MCF 10A (cell line): ENCODE results near the gene ASH1L. TPM values are rescaled to one million over a fixed set of nuclear protein-coding genes. Genes with fewer than 3 reads are reported as not detected.

Experiments
- BruUV-seq: library from RNA; stranded (reverse); fragments of 400-500 nt; replicated peaks from 2 replicates; lab custom pipeline; 2021; lab: Mats Ljungman, UMichigan
- CTCF ChIA-PET: fragments of 300-600 bp; sonication (Branson Sonifier 250); formaldehyde crosslinking; extraction: SDS; loops from one replicate; lab custom pipeline; 2021; ENCODE audit warnings: antibody characterized with exemption, inconsistent platforms; lab: Yijun Ruan, JAX
- POLR2A ChIA-PET: fragments of 300-600, 350-650 bp; sonication (Branson Sonifier 250); formaldehyde crosslinking; extraction: SDS; loops from one replicate; lab custom pipeline; 2020; ENCODE audit warnings: antibody characterized with exemption, inconsistent platforms; lab: Yijun Ruan, JAX
- DNase-seq: peaks from one replicate; pipeline ENCODE4 v3.0.0-alpha.2; 2018; ENCODE audit not compliant: unreplicated experiment
- H3K27ac Mint-ChIP-seq: one replicate; pipeline ENCODE4 v1.8.0; 2022; ENCODE audit warnings: mild to moderate bottlenecking, low read depth, mixed read lengths; ENCODE audit not compliant: unreplicated experiment
- H3K27me3 Mint-ChIP-seq: one replicate; pipeline ENCODE4 v1.8.0; 2022; ENCODE audit warnings: mixed read lengths; ENCODE audit not compliant: insufficient read depth, unreplicated experiment
- H3K36me3 Mint-ChIP-seq: one replicate; pipeline ENCODE4 v1.8.0; 2022; ENCODE audit warnings: mild to moderate bottlenecking, moderate library complexity, mixed read lengths; ENCODE audit not compliant: insufficient read depth, unreplicated experiment
- H3K4me1 Mint-ChIP-seq: one replicate; pipeline ENCODE4 v1.8.0; 2022; ENCODE audit warnings: mixed read lengths; ENCODE audit not compliant: insufficient read depth, unreplicated experiment
- H3K4me3 Mint-ChIP-seq: one replicate; pipeline ENCODE4 v1.8.0; 2022; ENCODE audit warnings: mild to moderate bottlenecking, moderate library complexity, mixed read lengths; ENCODE audit not compliant: unreplicated experiment
- H3K9me3 Mint-ChIP-seq: one replicate; pipeline ENCODE4 v1.8.0; 2022; ENCODE audit warnings: mixed read lengths; ENCODE audit not compliant: unreplicated experiment
- CTCF ChIP-seq: fragments of 200-600 bp; IDR thresholded peaks from one replicate; pipeline ENCODE4 v1.8.0; 2022; ENCODE audit warnings: antibody characterized with exemption, mild to moderate bottlenecking; ENCODE audit not compliant: unreplicated experiment
- intact Hi-C: fragments of 100-400 bp; cut with micrococcal nuclease; formaldehyde crosslinking; loops from 2 replicates; pipeline ENCODE4 v1.14.1; 2022
- total RNA-seq: library from RNA; stranded (reverse); gene quantifications from 2 replicates; pipeline ENCODE4 v1.2.3, GENCODE V29; 2022

Gene ASH1L
- total RNA-seq, 1 experiment from 2014 or later: 59.1 TPM

GRCh38 chr1:155326020-155326526 lies 236.5 kb downstream of the ASH1L start:
- POLR2A ChIA-PET: interaction anchor here (0.6 to 10.5 kb wide), 4 partner anchors 15 to 75 kb away, joined by 4 to 103 read pairs (median 4); partner anchors contain the start of gene FDPS
- CTCF ChIA-PET: interaction anchor here (1.2 to 1.4 kb wide), 2 partner anchors 50 to 76 kb away, joined by 4 to 5 read pairs; no protein-coding TSS in a partner anchor
- intact Hi-C loops: no loop called here

GRCh38 chr1:155325603-155325893 lies 237.1 kb downstream of the ASH1L start:
- no peaks in the 10 kb centered on the region for H3K9me3 Mint-ChIP-seq
- peaks cover 34% of the 10 kb centered on the region for H3K36me3 Mint-ChIP-seq
- intact Hi-C loops: no loop called here
- no peak for DNase-seq
- H3K27ac Mint-ChIP-seq: no peak overlapping the region
- H3K27me3 Mint-ChIP-seq: no peaks in the 10 kb centered on the region
- peak overlapping the region; percentile 90 for H3K4me3 Mint-ChIP-seq
- H3K4me1 Mint-ChIP-seq: peaks cover 23% of the 10 kb centered on the region
- TF ChIP-seq CTCF: no peak
- no TSS peak for BruUV-seq
- ChIA-PET POLR2A (interaction anchor here (0.6 to 10.5 kb wide), 11 partner anchors 15 to 696 kb away, joined by 3 to 103 read pairs (median 11); partner anchors contain the start of genes ASH1L, CLK2, FDPS and SCAMP3), CTCF (interaction anchor here (0.6 to 10.2 kb wide), 4 partner anchors 51 to 1102 kb away, joined by 3 to 163 read pairs (median 4); no protein-coding TSS in a partner anchor)

More at GRCh38 chr1:155326020-155326526, 236.5 kb downstream of the ASH1L start:
- H3K36me3 Mint-ChIP-seq: peaks cover 34% of the 10 kb centered on the region
- peaks cover 23% of the 10 kb centered on the region for H3K4me1 Mint-ChIP-seq
- H3K9me3 Mint-ChIP-seq: no peaks in the 10 kb centered on the region
- BruUV-seq: no TSS peak
- no peak overlapping the region for H3K27ac Mint-ChIP-seq
- no peak for DNase-seq
- no peak for TF ChIP-seq CTCF
- H3K27me3 Mint-ChIP-seq: no peaks in the 10 kb centered on the region
- peak overlapping the region; percentile 90 for H3K4me3 Mint-ChIP-seq

GRCh38 chr1:155324717-155325602 lies 237.6 kb downstream of the ASH1L start:
- H3K27ac Mint-ChIP-seq: peak overlapping the region; percentile 55
- ChIA-PET POLR2A (interaction anchor here (0.6 to 10.5 kb wide), 22 partner anchors 14 to 846 kb away, joined by 3 to 103 read pairs (median 6); partner anchors contain the start of genes ASH1L, CLK2, ENTREP3 and FDPS), CTCF (interaction anchor here (0.5 to 10.2 kb wide), 18 partner anchors 12 to 1101 kb away, joined by 3 to 163 read pairs (median 4); partner anchors contain the start of genes FDPS and KRTCAP2)
- BruUV-seq: no TSS peak
- no peaks in the 10 kb centered on the region for H3K27me3 Mint-ChIP-seq
- DNase-seq: peak; percentile 50
- intact Hi-C loops: loop anchor here (1.0 to 5.0 kb wide), 3 partner anchors 48 to 267 kb away; partner anchors contain the start of gene HCN3
- TF ChIP-seq CTCF: peak; percentile 25
- H3K4me3 Mint-ChIP-seq: peak overlapping the region; percentile 90
- peaks cover 28% of the 10 kb centered on the region for H3K4me1 Mint-ChIP-seq
- peaks cover 33% of the 10 kb centered on the region for H3K36me3 Mint-ChIP-seq
- no peaks in the 10 kb centered on the region for H3K9me3 Mint-ChIP-seq
